HepG2 (cell line): Measurements from ENCODE around the gene UGT1A4. TPM values are rescaled to one million over a fixed set of nuclear protein-coding genes. Genes with fewer than 3 reads are reported as not detected.
A peak's percentile ranks its signal among the peaks of the same experiment; 100 is the strongest.

Experiments used
- ATAC-seq: fragments of 200-7000 bp; cut with Tn5 transposase; 3 replicates; pipeline ENCODE4 v1.9.1; 2020; ENCODE audit warnings: mild to moderate bottlenecking, moderate library complexity
- BruUV-seq: library from RNA; stranded (reverse); fragments of 400-500 nt; replicated peaks from 2 replicates; lab custom pipeline; 2021; lab: Mats Ljungman, UMichigan
- CTCF ChIA-PET: fragments of 300-600 bp; formaldehyde crosslinking; extraction: SDS; loops from one replicate; lab custom pipeline; 2021; ENCODE audit warnings: low total read pairs, inconsistent platforms, low intra/inter-chr PET ratio; lab: Yijun Ruan, JAX
- POLR2A ChIA-PET: fragments of 350-600 bp; sonication (Branson Sonifier 250); formaldehyde crosslinking; loops from one replicate; lab custom pipeline; 2020; ENCODE audit warnings: antibody characterized with exemption, inconsistent platforms; lab: Yijun Ruan, JAX
- DNase-seq: peaks from one replicate; pipeline ENCODE4 v3.0.0-alpha.2; 2015; ENCODE audit warnings: low spot score
- FAIRE-seq: peaks from 3 replicates; lab custom pipeline; 2011; peaks lifted over from hg19 to GRCh38; lab: Jason Lieb, UNC
- H2AFZ ChIP-seq: one replicate; pipeline ENCODE4 v1.6.1; 2011; ENCODE audit warnings: low read length, inconsistent platforms
- H3K27ac ChIP-seq: fragments of 300-600 bp; 3 replicates; pipeline ENCODE4 v1.8.0; 2011; ENCODE audit warnings: mixed run types, mild to moderate bottlenecking, mixed read lengths, low read length, inconsistent platforms; ENCODE audit not compliant: insufficient read depth; ENCODE audit errors: extremely low read length
- H3K27me3 ChIP-seq, 2 experiments: fragments of 200-600 bp in 1 of 2; 2 replicates in 1 of 2; 3 replicates in 1 of 2; pipeline versions ENCODE4 v1.6.0 to v1.8.0; 2011; ENCODE audit warnings: low read length in 2 of 2, mild to moderate bottlenecking in 2 of 2, moderate library complexity in 2 of 2, inconsistent platforms in 1 of 2; ENCODE audit not compliant: insufficient read depth in 2 of 2, control insufficient read depth in 1 of 2
- H3K36me3 ChIP-seq, 2 experiments: fragments of 200-600 bp in 1 of 2; replicated peaks in 1 of 2; 2 replicates in 1 of 2; 3 replicates in 1 of 2; pipeline versions ENCODE4 v1.5.1 to v1.8.0; 2011; ENCODE audit warnings: low read length in 2 of 2, inconsistent platforms in 1 of 2; ENCODE audit not compliant: insufficient read depth in 2 of 2, control insufficient read depth in 1 of 2
- H3K4me1 ChIP-seq: 2 replicates; pipeline ENCODE4 v1.5.1; 2012; ENCODE audit warnings: low read length, inconsistent platforms; ENCODE audit not compliant: insufficient read depth
- H3K4me2 ChIP-seq: 2 replicates; pipeline ENCODE4 v1.6.0; 2011; ENCODE audit warnings: low read depth, low read length, inconsistent platforms
- H3K4me3 ChIP-seq, 3 experiments: fragments of 200-600 bp in 1 of 3; sonication (generic), shearing (Covaris generic) in 1 of 3; replicated peaks in 1 of 3; 2 replicates each; pipeline ENCODE4 v1.5.1; 2011 to 2016; ENCODE audit warnings: low read length in 3 of 3, inconsistent platforms in 2 of 3, low read depth in 2 of 3, mild to moderate bottlenecking in 2 of 3, control low read depth in 1 of 3, mixed read lengths in 1 of 3; ENCODE audit not compliant: insufficient read depth in 1 of 3
- H3K79me2 ChIP-seq: one replicate; pipeline ENCODE4 v1.6.1; 2011; ENCODE audit warnings: low read length, inconsistent platforms; ENCODE audit not compliant: insufficient read depth
- H3K9ac ChIP-seq: 2 replicates; pipeline ENCODE4 v1.6.0; 2011; ENCODE audit warnings: mild to moderate bottlenecking, low read depth, low read length, inconsistent platforms; ENCODE audit not compliant: insufficient read depth
- H3K9me3 ChIP-seq: 2 replicates; pipeline ENCODE4 v1.5.1; 2012; ENCODE audit warnings: mild to moderate bottlenecking, low read length
- H4K20me1 ChIP-seq: 2 replicates; pipeline ENCODE4 v1.6.0; 2011; ENCODE audit warnings: inconsistent platforms, mild to moderate bottlenecking, low read length, moderate library complexity; ENCODE audit not compliant: insufficient read depth
- ATRX ChIP-seq: sonication (generic); formaldehyde crosslinking; IDR thresholded peaks from 2 replicates; pipeline ENCODE4 v1.4.0; 2020; ENCODE audit warnings: missing genetic modification reagents, borderline replicate concordance
- CEBPB ChIP-seq: IDR thresholded peaks from 2 replicates; pipeline ENCODE4 v1.6.1; 2011; ENCODE audit warnings: low read depth, low read length, improper control_type of control experiment, borderline replicate concordance
- NONO ChIP-seq, 2 experiments: fragments of 450-650 bp in 1 of 2; sonication (generic) in 1 of 2; formaldehyde crosslinking in 1 of 2; IDR thresholded peaks in 1 of 2; conservative IDR thresholded peaks in 1 of 2; 2 replicates each; pipeline versions ENCODE4 v1.6.1 to v1.8.0; 2017 to 2022; ENCODE audit warnings: mild to moderate bottlenecking in 1 of 2, missing genetic modification reagents in 1 of 2, moderate library complexity in 1 of 2
- TRIM24 ChIP-seq: sonication (generic); formaldehyde crosslinking; IDR thresholded peaks from 2 replicates; pipeline ENCODE4 v1.8.0; 2022; ENCODE audit warnings: mild to moderate bottlenecking, missing genetic modification reagents
- ZMYM3 ChIP-seq: sonication (generic); formaldehyde crosslinking; IDR thresholded peaks from 2 replicates; pipeline ENCODE4 v1.5.1; 2020; ENCODE audit warnings: mild to moderate bottlenecking, missing genetic modification reagents
- ZNF329 ChIP-seq: sonication (generic); formaldehyde crosslinking; IDR thresholded peaks from 2 replicates; pipeline ENCODE4 v1.9.0; 2021; ENCODE audit warnings: low read depth, mild to moderate bottlenecking, missing genetic modification reagents
- ZNF572 ChIP-seq: sonication (generic); formaldehyde crosslinking; IDR thresholded peaks from 2 replicates; pipeline ENCODE4 v1.5.1; 2020; ENCODE audit warnings: mild to moderate bottlenecking, missing genetic modification reagents
- WGBS: methylation state at CpG from one replicate; pipeline ENCODE4 v1.1.6; 2017; ENCODE audit warnings: low lambda C conversion rate; 5-methylcytosine and 5-hydroxymethylcytosine counted together
- in situ Hi-C: cut with HindIII; loops from 2 replicates; pipeline ENCODE4 v1.10.0; 2017; ENCODE audit warnings: low pct_unique_long_range_greater_than_20kb; ENCODE audit not compliant: extremely low pct_ligation_motif_present
- intact Hi-C: fragments of 100-400 bp; cut with micrococcal nuclease; formaldehyde crosslinking; loops from one replicate; pipeline ENCODE4 v1.10.0; 2022; ENCODE audit not compliant: unreplicated experiment
- polyA plus RNA-seq, 8 experiments: library from polyadenylated mRNA; depleted of rRNA in 3 of 8; stranded (reverse) in 7 of 8; unstranded in 1 of 8; fragments of >200 nt; fragmentation: Illumina TruSeq in 4 of 8; extraction: Trizol in 4 of 8; gene quantifications; 2 replicates each; pipeline versions ENCODE4 v1.2.1 to v1.2.3, GENCODE V29; 2011 to 2016; ENCODE audit warnings: low read depth in 4 of 8, missing spikeins in 1 of 8, mixed read lengths in 1 of 8; ENCODE audit not compliant: insufficient read depth in 1 of 8
- total RNA-seq, 5 experiments: library from RNA; depleted of rRNA; stranded (reverse); fragments of >200 nt; fragmentation: Illumina TruSeq; extraction: Trizol; gene quantifications; 2 replicates each; pipeline ENCODE4 v1.2.3, GENCODE V29; 2016; ENCODE audit warnings: low read depth in 1 of 5
- TF ChIP-seq, protein P1 (sequence below): sonication (generic); formaldehyde crosslinking; IDR thresholded peaks from 2 replicates; pipeline ENCODE4 v1.4.0; 2020; ENCODE audit warnings: missing genetic modification reagents
- TF ChIP-seq, protein P2 (sequence below): sonication (generic); formaldehyde crosslinking; IDR thresholded peaks from 2 replicates; pipeline ENCODE4 v1.8.0; 2022; ENCODE audit warnings: low read depth, missing genetic modification reagents

UGT1A4 gene
- total and polyA plus RNA-seq, 2 of the 13 experiments (the other 11 are each of a cell fraction or from before 2014, with no cell fraction given) = not detected

- TF ChIP-seq NONO (IDR thresholded peaks at IDR 0.05) = no peak
- TF ChIP-seq NONO (CRISPR knock-in tag; conservative IDR thresholded peaks at IDR 0.05) = no peak
These were observed 72.8 kb downstream of the UGT1A4 start (continued) for GRCh38 chr2:233791151-233791882.

GRCh38 chr2:233791883-233792329, 73.4 kb downstream of the UGT1A4 start:
- H3K9me3 ChIP-seq = no peaks in the 10 kb centered on the region
- no peak overlapping the region for H3K4me2 ChIP-seq
- BruUV-seq = no TSS peak
- FAIRE-seq = no peak
- no peaks in the 10 kb centered on the region for H4K20me1 ChIP-seq
- no peaks in the 10 kb centered on the region for H3K79me2 ChIP-seq
- TF ChIP-seq, protein P1, sequence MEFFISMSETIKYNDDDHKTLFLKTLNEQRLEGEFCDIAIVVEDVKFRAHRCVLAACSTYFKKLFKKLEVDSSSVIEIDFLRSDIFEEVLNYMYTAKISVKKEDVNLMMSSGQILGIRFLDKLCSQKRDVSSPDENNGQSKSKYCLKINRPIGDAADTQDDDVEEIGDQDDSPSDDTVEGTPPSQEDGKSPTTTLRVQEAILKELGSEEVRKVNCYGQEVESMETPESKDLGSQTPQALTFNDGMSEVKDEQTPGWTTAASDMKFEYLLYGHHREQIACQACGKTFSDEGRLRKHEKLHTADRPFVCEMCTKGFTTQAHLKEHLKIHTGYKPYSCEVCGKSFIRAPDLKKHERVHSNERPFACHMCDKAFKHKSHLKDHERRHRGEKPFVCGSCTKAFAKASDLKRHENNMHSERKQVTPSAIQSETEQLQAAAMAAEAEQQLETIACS (CRISPR knock-in tag) = no peak
- ChIA-PET CTCF (no interaction called here), POLR2A (no interaction called here)
- ATAC-seq = no peak
- H3K9ac ChIP-seq = no peak overlapping the region
- in situ Hi-C loops (no loop called here), intact Hi-C loops (no loop called here)
- WGBS = 52% methylated on average over 9 of the region's 9 CpGs
- H3K4me1 ChIP-seq = peaks cover 14% of the 10 kb centered on the region; the same call in 1 of the 2 replicates
- H3K27me3 ChIP-seq = peaks cover 7 to 43% of the 10 kb centered on the region in 2 experiments; a peak in 3 of 5 replicates
- H3K36me3 ChIP-seq = no peaks in the 10 kb centered on the region
- no peak overlapping the region for H2AFZ ChIP-seq
- H3K4me3 ChIP-seq = no peak overlapping the region
- H3K27ac ChIP-seq = no peak overlapping the region
- DNase-seq = no peak

DNA sequence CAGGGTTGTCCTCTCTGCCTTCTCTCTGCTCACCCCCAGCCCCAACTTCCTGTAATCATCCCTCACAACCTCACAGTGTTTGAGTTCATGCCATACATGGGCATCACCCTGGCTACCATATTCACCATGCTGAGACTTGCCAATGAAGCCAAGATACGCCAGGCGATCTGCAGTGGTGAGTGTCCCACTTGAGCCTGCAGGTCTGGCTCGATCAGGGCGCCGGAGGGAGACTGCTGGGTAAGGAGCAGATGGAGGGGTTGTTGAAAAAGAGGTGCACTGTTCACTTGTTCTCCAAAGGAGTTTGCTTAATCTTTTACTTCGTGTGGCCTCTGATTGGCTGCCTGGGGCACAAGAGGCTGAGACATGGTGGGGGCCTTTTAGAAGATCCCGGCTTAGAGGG, 74.2 kb downstream of the UGT1A4 start:
- no peak for ATAC-seq
- H3K4me3 ChIP-seq = no peak overlapping the region
- H3K4me1 ChIP-seq = peaks cover 14% of the 10 kb centered on the region; the same call in 1 of the 2 replicates
- WGBS = 76% methylated on average over 7 of the region's 7 CpGs
- BruUV-seq = no TSS peak
- H4K20me1 ChIP-seq = no peaks in the 10 kb centered on the region
- no peak overlapping the region for H2AFZ ChIP-seq
- no peak for DNase-seq
- in situ Hi-C loops (no loop called here), intact Hi-C loops (no loop called here)
- no peak overlapping the region for H3K4me2 ChIP-seq
- no peak overlapping the region for H3K9ac ChIP-seq
- FAIRE-seq = no peak
- no peak overlapping the region for H3K27ac ChIP-seq
- peaks cover 7 to 44% of the 10 kb centered on the region in 2 experiments; a peak in 3 of 5 replicates for H3K27me3 ChIP-seq
- H3K9me3 ChIP-seq = no peaks in the 10 kb centered on the region
- POLR2A ChIA-PET = no interaction called here
- no peaks in the 10 kb centered on the region for H3K79me2 ChIP-seq
- CTCF ChIA-PET = no interaction called here
- H3K36me3 ChIP-seq = no peaks in the 10 kb centered on the region
- TF ChIP-seq ZNF329 (CRISPR knock-in tag) (peak; percentile 98), ZMYM3 (CRISPR knock-in tag) (0 out of 2 replicates have a peak, but pooled peaks have one; percentile 10), ATRX (CRISPR knock-in tag) (no peak), CEBPB (no peak), TRIM24 (CRISPR knock-in tag) (no peak), ZNF572 (CRISPR knock-in tag) (no peak)
- TF ChIP-seq, protein P2, sequence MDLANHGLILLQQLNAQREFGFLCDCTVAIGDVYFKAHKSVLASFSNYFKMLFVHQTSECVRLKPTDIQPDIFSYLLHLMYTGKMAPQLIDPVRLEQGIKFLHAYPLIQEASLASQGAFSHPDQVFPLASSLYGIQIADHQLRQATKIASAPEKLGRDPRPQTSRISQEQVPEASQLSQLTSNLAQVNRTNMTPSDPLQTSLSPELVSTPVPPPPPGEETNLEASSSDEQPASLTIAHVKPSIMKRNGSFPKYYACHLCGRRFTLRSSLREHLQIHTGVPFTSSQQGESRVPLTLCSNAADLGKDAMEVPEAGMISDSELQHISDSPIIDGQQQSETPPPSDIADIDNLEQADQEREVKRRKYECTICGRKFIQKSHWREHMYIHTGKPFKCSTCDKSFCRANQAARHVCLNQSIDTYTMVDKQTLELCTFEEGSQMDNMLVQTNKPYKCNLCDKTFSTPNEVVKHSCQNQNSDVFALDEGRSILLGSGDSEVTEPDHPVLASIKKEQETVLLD (CRISPR knock-in tag) = no peak
